Stimulated activated CD8-positive, alpha-beta memory T cell treated with anti-CD3 and anti-CD28 coated beads, Interleukin-2, amount 100 ng/mL, for 1 hour (primary cell): ENCODE results near the gene MRPS11.
"Not testable (repeated sequence)": the region's sequence is repeated elsewhere in the genome, so short reads cannot be mapped to it uniquely, and the experiment has no call there.

Experiments used
- DNase-seq, 2 donors: peaks; one replicate each; pipeline ENCODE4 v3.0.0-alpha.2; 2020; ENCODE audit warnings: low read depth in 2 of 2

The MRPS11 gene

GRCh38 chr15:88454867-88455810 is 12.4 kb upstream of the MRPS11 start:
- DNase-seq, result no peak

- DNase-seq, result no peak
These were observed 10.8 kb upstream of the MRPS11 start for GRCh38 chr15:88456733-88457132.

GRCh38 chr15:88463870-88464532 is 3.5 kb upstream of the MRPS11 start:
- DNase-seq, result no peak

GRCh38 chr15:88465633-88466224 is 1.8 kb upstream of the MRPS11 start:
- DNase-seq, result no peak

GRCh38 chr15:88467935-88468528 is 524 bp downstream of the MRPS11 start:
- DNase-seq, result no peak

- not testable (repeated sequence) for DNase-seq
These were observed 1.2 kb downstream of the MRPS11 start for GRCh38 chr15:88468721-88469120.

GRCh38 chr15:88469321-88469720 is 1.8 kb downstream of the MRPS11 start:
- no peak for DNase-seq

GRCh38 chr15:88470625-88471372 is 3.3 kb downstream of the MRPS11 start:
- no peak for DNase-seq

GRCh38 chr15:88472225-88472624 is 4.7 kb downstream of the MRPS11 start:
- no peak for DNase-seq

- DNase-seq, result not testable (repeated sequence)
These were observed 6.3 kb downstream of the MRPS11 start for GRCh38 chr15:88473661-88474293.

GRCh38 chr15:88476635-88477060 is 9.1 kb downstream of the MRPS11 start:
- DNase-seq, result no peak

- DNase-seq, result no peak
These were observed 9.6 kb downstream of the MRPS11 start for GRCh38 chr15:88477126-88477525.

GRCh38 chr15:88477904-88478303 is 10.4 kb downstream of the MRPS11 start:
- DNase-seq, result no peak

- no peak for DNase-seq
These were observed 11.7 kb downstream of the MRPS11 start for GRCh38 chr15:88479169-88479568.

- DNase-seq, result no peak
These were observed 13.5 kb downstream of the MRPS11 start for GRCh38 chr15:88480981-88481380.

GRCh38 chr15:88482263-88482662 is 14.8 kb downstream of the MRPS11 start:
- no peak for DNase-seq

GRCh38 chr15:88484682-88485331 is 17.3 kb downstream of the MRPS11 start:
- no peak for DNase-seq

- DNase-seq, result no peak
These were observed 19.8 kb downstream of the MRPS11 start for GRCh38 chr15:88487178-88487795.

GRCh38 chr15:88487796-88488523 is 20.5 kb downstream of the MRPS11 start:
- no peak for DNase-seq
